ENCODE data around the gene PAPPA.

PAPPA gene

GRCh38 chr9:116319480-116319879 lies 165.9 kb downstream of the PAPPA start:
- no peak for DNase-seq

- no peak for DNase-seq
These were observed 166.7 kb downstream of the PAPPA start for GRCh38 chr9:116320290-116320689.

- DNase-seq: no peak
These were observed 168.9 kb downstream of the PAPPA start for GRCh38 chr9:116322521-116322920.

GRCh38 chr9:116323012-116323411 lies 169.4 kb downstream of the PAPPA start:
- no peak for DNase-seq

- no peak for DNase-seq
These were observed 170.0 kb downstream of the PAPPA start for GRCh38 chr9:116323571-116323970.

- DNase-seq: no peak
These were observed 172.3 kb downstream of the PAPPA start for GRCh38 chr9:116325924-116326323.

- DNase-seq: no peak
These were observed 174.3 kb downstream of the PAPPA start for GRCh38 chr9:116327701-116328405.

- DNase-seq: no peak
These were observed 175.9 kb downstream of the PAPPA start for GRCh38 chr9:116329470-116329869.

- no peak for DNase-seq
These were observed 177.7 kb downstream of the PAPPA start for GRCh38 chr9:116331241-116331640.

- DNase-seq: no peak
These were observed 178.5 kb downstream of the PAPPA start for GRCh38 chr9:116332090-116332489.

GRCh38 chr9:116333254-116333653 lies 179.7 kb downstream of the PAPPA start:
- no peak for DNase-seq

- DNase-seq: no peak
These were observed 181.1 kb downstream of the PAPPA start for GRCh38 chr9:116334546-116335150.

GRCh38 chr9:116335392-116335791 lies 181.8 kb downstream of the PAPPA start:
- no peak for DNase-seq

- no peak for DNase-seq
These were observed 182.7 kb downstream of the PAPPA start for GRCh38 chr9:116336133-116336862.

- no peak for DNase-seq
These were observed 183.4 kb downstream of the PAPPA start for GRCh38 chr9:116337015-116337414.

GRCh38 chr9:116340270-116340669 lies 186.7 kb downstream of the PAPPA start:
- no peak for DNase-seq

- DNase-seq: no peak
These were observed 188.5 kb downstream of the PAPPA start for GRCh38 chr9:116342061-116342460.

- no peak for DNase-seq
These were observed 189.3 kb downstream of the PAPPA start for GRCh38 chr9:116342941-116343340.

GRCh38 chr9:116344416-116344815 lies 190.8 kb downstream of the PAPPA start:
- DNase-seq: no peak

GRCh38 chr9:116345393-116345792 lies 191.8 kb downstream of the PAPPA start:
- DNase-seq: no peak

GRCh38 chr9:116345817-116346216 lies 192.2 kb downstream of the PAPPA start:
- no peak for DNase-seq

- no peak for DNase-seq
These were observed 196.1 kb downstream of the PAPPA start for GRCh38 chr9:116349684-116350083.

GRCh38 chr9:116350213-116350612 lies 196.6 kb downstream of the PAPPA start:
- no peak for DNase-seq

- no peak for DNase-seq
These were observed 199.4 kb downstream of the PAPPA start for GRCh38 chr9:116352958-116353357.

All from stimulated activated CD4-positive, alpha-beta T cell treated with anti-CD3 and anti-CD28 coated beads, Interleukin-4, amount 100 ng/mL, for 1 hour (primary cell).